Panc1 (cell line): ENCODE data around the gene TDRD7. TPM values are rescaled to one million over a fixed set of nuclear protein-coding genes. Genes with fewer than 3 reads are reported as not detected.

Experiments used
- ATAC-seq: fragments of 200-7000 bp; cut with Tn5 transposase; 2 replicates; pipeline ENCODE4 v1.9.1; 2020; ENCODE audit warnings: mild to moderate bottlenecking, moderate library complexity
- BruUV-seq: library from RNA; stranded (reverse); fragments of 400-500 nt; replicated peaks from 2 replicates; lab custom pipeline; 2021; lab: Mats Ljungman, UMichigan
- CTCF ChIA-PET: fragments of 300-600 bp; sonication (Branson Sonifier 250); formaldehyde crosslinking; loops from one replicate; lab custom pipeline; 2022; ENCODE audit warnings: antibody characterized with exemption; lab: Charles Lee
- POLR2A ChIA-PET: fragments of 300-600 bp; sonication (Branson Sonifier 250); formaldehyde crosslinking; loops from one replicate; lab custom pipeline; 2022; ENCODE audit warnings: antibody characterized with exemption; lab: Charles Lee
- DNase-seq: peaks from one replicate; pipeline ENCODE4 v3.0.0-alpha.2; 2010; ENCODE audit warnings: low read depth, low spot score
- H3K27ac ChIP-seq: 2 replicates; pipeline ENCODE4 v1.5.1; 2011; ENCODE audit warnings: mild to moderate bottlenecking, low read length, inconsistent platforms
- H3K27me3 ChIP-seq: fragments of 200-500 bp; sonication (Bioruptor generic); 2 replicates; pipeline ENCODE4 v1.6.0; 2014; ENCODE audit warnings: low read length, inconsistent platforms; ENCODE audit not compliant: control insufficient read depth, insufficient read depth
- H3K36me3 ChIP-seq: fragments of 200-500 bp; sonication (Bioruptor generic); 2 replicates; pipeline ENCODE4 v1.5.1; 2014; ENCODE audit warnings: inconsistent platforms, mild to moderate bottlenecking, low read length, moderate library complexity; ENCODE audit not compliant: control insufficient read depth, insufficient read depth
- H3K4me1 ChIP-seq: 2 replicates; pipeline ENCODE4 v1.5.1; 2011; ENCODE audit warnings: inconsistent platforms, mild to moderate bottlenecking, low read length, moderate library complexity; ENCODE audit not compliant: control insufficient read depth, insufficient read depth
- H3K4me3 ChIP-seq, 2 experiments: 2 replicates each; pipeline ENCODE4 v1.5.1; 2011 to 2012; ENCODE audit warnings: low read depth in 2 of 2, low read length in 2 of 2, mild to moderate bottlenecking in 2 of 2, inconsistent platforms in 1 of 2, moderate library complexity in 1 of 2
- H3K9me3 ChIP-seq: fragments of 200-500 bp; sonication (Bioruptor generic); 2 replicates; pipeline ENCODE4 v1.5.1; 2014; ENCODE audit warnings: low read depth, mild to moderate bottlenecking, inconsistent platforms, low read length, moderate library complexity; ENCODE audit not compliant: control insufficient read depth, insufficient read depth
- CTCF ChIP-seq: fragments of 450-650 bp; IDR thresholded peaks from 2 replicates; pipeline ENCODE4 v1.5.1; 2017; ENCODE audit warnings: mild to moderate bottlenecking
- POLR2AphosphoS5 ChIP-seq: IDR thresholded peaks from 2 replicates; pipeline ENCODE4 v1.6.1; 2012; ENCODE audit warnings: mild to moderate bottlenecking, low read depth, low read length, moderate library complexity
- REST ChIP-seq, 2 experiments: IDR thresholded peaks; 2 replicates each; pipeline ENCODE4 v1.6.1; 2011 to 2012; ENCODE audit warnings: low read depth in 2 of 2, control low read depth in 1 of 2, low read length in 1 of 2, mild to moderate bottlenecking in 1 of 2, moderate library complexity in 1 of 2; ENCODE audit not compliant: insufficient read depth in 1 of 2
- SIN3A ChIP-seq: IDR thresholded peaks from 2 replicates; pipeline ENCODE4 v1.6.1; 2012; ENCODE audit warnings: low read depth, mild to moderate bottlenecking, low read length, moderate library complexity, borderline replicate concordance; ENCODE audit not compliant: insufficient read depth
- TCF7L2 ChIP-seq: IDR thresholded peaks from 2 replicates; pipeline ENCODE4 v1.6.1; 2011; ENCODE audit warnings: mild to moderate bottlenecking, low read depth, low read length, inconsistent platforms
- in situ Hi-C: cut with HindIII; loops from 2 replicates; pipeline ENCODE4 v1.10.0; 2016; ENCODE audit warnings: low sequenced_read_pairs, low pct_unique_long_range_greater_than_20kb
- intact Hi-C: fragments of 100-400 bp; cut with micrococcal nuclease; formaldehyde crosslinking; loops from one replicate; pipeline ENCODE4 v1.10.0; 2022; ENCODE audit not compliant: unreplicated experiment
- total RNA-seq: library from RNA; stranded (reverse); gene quantifications from one replicate; pipeline ENCODE4 v1.2.1, GENCODE V29; 2021; ENCODE audit not compliant: unreplicated experiment

TDRD7 gene
- total RNA-seq, 1 experiment from 2014 or later, result 10.6 TPM

- no peaks in the 10 kb centered on the region for H3K4me1 ChIP-seq
- intact Hi-C loops (loop anchor here (5.0 kb wide), 1 partner anchor 538 kb away; no protein-coding TSS in a partner anchor), in situ Hi-C loops (no loop called here)
- no peaks in the 10 kb centered on the region for H3K36me3 ChIP-seq
- H3K9me3 ChIP-seq, result no peaks in the 10 kb centered on the region
- CTCF ChIA-PET, result no interaction called here
- no TSS peak for BruUV-seq
- no peak for ATAC-seq
- no peak overlapping the region for H3K27ac ChIP-seq
- H3K27me3 ChIP-seq, result no peaks in the 10 kb centered on the region
- no peak for TF ChIP-seq CTCF
- no peak for TF ChIP-seq POLR2AphosphoS5
- TF ChIP-seq REST (IDR thresholded peaks at IDR 0.05; ENCODE audit: insufficient read depth in 1 of 2, low read depth in 2 of 2, low read length in 1 of 2), result no peak
- TF ChIP-seq TCF7L2, result no peak
- no peak for TF ChIP-seq SIN3A
- DNase-seq, result no peak
- POLR2A ChIA-PET, result no interaction called here
- H3K4me3 ChIP-seq, result no peak overlapping the region
Observed at GRCh38 chr9:97394881-97395280, 17.0 kb upstream of the TDRD7 start.

- ChIA-PET POLR2A (no interaction called here), CTCF (no interaction called here)
- TF ChIP-seq TCF7L2 (no peak), REST (IDR thresholded peaks at IDR 0.05; ENCODE audit: insufficient read depth in 1 of 2, low read depth in 2 of 2, low read length in 1 of 2) (no peak), CTCF (no peak), SIN3A (no peak), POLR2AphosphoS5 (no peak)
- Histone ChIP-seq H3K27me3 (no peaks in the 10 kb centered on the region), H3K9me3 (no peaks in the 10 kb centered on the region), H3K36me3 (no peaks in the 10 kb centered on the region), H3K4me3 (no peak overlapping the region), H3K27ac (no peak overlapping the region), H3K4me1 (no peaks in the 10 kb centered on the region)
- in situ Hi-C loops (no loop called here), intact Hi-C loops (loop anchor here (5.0 kb wide), 1 partner anchor 538 kb away; no protein-coding TSS in a partner anchor)
- no TSS peak for BruUV-seq
- DNase-seq, result no peak
- no peak for ATAC-seq
Observed at GRCh38 chr9:97395745-97396144, 16.2 kb upstream of the TDRD7 start.
